IMR-90 (cell line): Measurements from ENCODE around the gene TYSND1. TPM values are rescaled to one million over a fixed set of nuclear protein-coding genes. Genes with fewer than 3 reads are reported as not detected.

Experiments
- ATAC-seq: fragments of 200-7000 bp; cut with Tn5 transposase; 2 replicates; pipeline ENCODE4 v1.9.1; 2020; ENCODE audit warnings: low read depth, mild to moderate bottlenecking, moderate library complexity
- BruUV-seq: library from RNA; stranded (reverse); fragments of 400-500 nt; replicated peaks from 2 replicates; lab custom pipeline; 2021; lab: Mats Ljungman, UMichigan
- CTCF ChIA-PET: fragments of 300-600 bp; formaldehyde crosslinking; extraction: SDS; loops from one replicate; lab custom pipeline; 2021; ENCODE audit warnings: antibody characterized with exemption; lab: Yijun Ruan, JAX
- POLR2A ChIA-PET: fragments of 300-600 bp; sonication (Branson Sonifier 250); formaldehyde crosslinking; loops from one replicate; lab custom pipeline; 2022; ENCODE audit warnings: antibody characterized with exemption; ENCODE audit not compliant: unreplicated experiment; lab: Charles Lee
- DNase-seq: peaks from one replicate; pipeline ENCODE4 v3.0.0; 2013
- H2AFZ ChIP-seq: replicated peaks from 2 replicates; pipeline ENCODE3; 2013; ENCODE audit warnings: low read length, mild to moderate bottlenecking; ENCODE audit not compliant: poor library complexity
- H2AK5ac ChIP-seq: 2 replicates; pipeline ENCODE4 v1.6.1; 2013; ENCODE audit warnings: low read depth, low read length, inconsistent platforms
- H2AK9ac ChIP-seq: replicated peaks from 2 replicates; pipeline ENCODE3; 2013; ENCODE audit warnings: mild to moderate bottlenecking, low read depth, low read length, moderate library complexity; ENCODE audit not compliant: poor library complexity
- H2BK120ac ChIP-seq: 2 replicates; pipeline ENCODE4 v1.6.1; 2013; ENCODE audit warnings: low read depth, low read length, inconsistent platforms
- H2BK15ac ChIP-seq: 3 replicates; pipeline ENCODE4 v1.6.1; 2013; ENCODE audit warnings: low read depth, low read length, inconsistent platforms
- H2BK20ac ChIP-seq: 2 replicates; pipeline ENCODE4 v1.6.1; 2013; ENCODE audit warnings: low read depth, mild to moderate bottlenecking, inconsistent platforms, low read length, moderate library complexity
- H2BK5ac ChIP-seq: 2 replicates; pipeline ENCODE4 v1.6.1; 2013; ENCODE audit warnings: mild to moderate bottlenecking, low read depth, low read length, inconsistent platforms; ENCODE audit not compliant: poor library complexity, severe bottlenecking
- H3K14ac ChIP-seq: replicated peaks from 2 replicates; pipeline ENCODE4 v1.6.1; 2013; ENCODE audit warnings: low read depth, low read length, inconsistent platforms
- H3K18ac ChIP-seq: 2 replicates; pipeline ENCODE4 v1.6.1; 2013; ENCODE audit warnings: low read depth, low read length, control low read depth
- H3K23ac ChIP-seq: 2 replicates; pipeline ENCODE4 v1.6.1; 2013; ENCODE audit warnings: low read depth, low read length, inconsistent platforms
- H3K27ac ChIP-seq: 2 replicates; pipeline ENCODE4 v1.5.1; 2013; ENCODE audit warnings: mild to moderate bottlenecking, control low read depth, low read length; ENCODE audit not compliant: insufficient read depth
- H3K27me3 ChIP-seq: 2 replicates; pipeline ENCODE4 v1.6.1; 2013; ENCODE audit warnings: low read length; ENCODE audit not compliant: control insufficient read depth, insufficient read depth
- H3K36me3 ChIP-seq: 2 replicates; pipeline ENCODE4 v1.6.1; 2013; ENCODE audit warnings: low read length, mixed read lengths; ENCODE audit not compliant: control insufficient read depth, insufficient read depth
- H3K4ac ChIP-seq: 2 replicates; pipeline ENCODE4 v1.6.1; 2013; ENCODE audit warnings: low read depth, low read length, inconsistent platforms
- H3K4me1 ChIP-seq: 2 replicates; pipeline ENCODE4 v1.6.1; 2013; ENCODE audit warnings: low read length, mixed read lengths; ENCODE audit not compliant: control insufficient read depth, insufficient read depth
- H3K4me2 ChIP-seq: 2 replicates; pipeline ENCODE4 v1.6.1; 2013; ENCODE audit warnings: low read depth, mild to moderate bottlenecking, control low read depth, low read length, moderate library complexity
- H3K4me3 ChIP-seq: 2 replicates; pipeline ENCODE4 v1.5.1; 2013; ENCODE audit warnings: low read depth, mild to moderate bottlenecking, control low read depth, low read length, moderate library complexity; ENCODE audit not compliant: insufficient read depth
- H3K56ac ChIP-seq: 2 replicates; pipeline ENCODE4 v1.6.1; 2013; ENCODE audit warnings: low read length, inconsistent platforms; ENCODE audit not compliant: insufficient read depth; ENCODE audit errors: extremely low read depth
- H3K79me1 ChIP-seq, 2 experiments: 2 replicates each; pipeline ENCODE4 v1.6.1; 2013; ENCODE audit warnings: low read length in 2 of 2, inconsistent platforms in 1 of 2, low read depth in 1 of 2
- H3K9ac ChIP-seq: 2 replicates; pipeline ENCODE4 v1.6.1; 2013; ENCODE audit warnings: low read depth, low read length, control low read depth
- H3K9me1 ChIP-seq: 2 replicates; pipeline ENCODE4 v1.6.1; 2013; ENCODE audit warnings: low read length, inconsistent platforms; ENCODE audit not compliant: insufficient read depth
- H3K9me3 ChIP-seq: 2 replicates; pipeline ENCODE4 v1.6.1; 2013; ENCODE audit warnings: low read length; ENCODE audit not compliant: control insufficient read depth, insufficient read depth
- H4K20me1 ChIP-seq: 2 replicates; pipeline ENCODE4 v1.6.1; 2013; ENCODE audit warnings: low read length, inconsistent platforms; ENCODE audit not compliant: insufficient read depth
- H4K5ac ChIP-seq: 2 replicates; pipeline ENCODE4 v1.6.1; 2013; ENCODE audit warnings: mild to moderate bottlenecking, low read depth, low read length, control low read depth
- H4K8ac ChIP-seq, 2 experiments: 2 replicates each; pipeline ENCODE4 v1.6.1; 2013; ENCODE audit warnings: low read depth in 2 of 2, low read length in 2 of 2, control low read depth in 1 of 2, inconsistent platforms in 1 of 2
- H4K91ac ChIP-seq: 2 replicates; pipeline ENCODE4 v1.6.1; 2013; ENCODE audit warnings: low read depth, low read length, inconsistent platforms; ENCODE audit not compliant: insufficient read depth
- BHLHE40 ChIP-seq: fragments of 150-350 bp; IDR thresholded peaks from 2 replicates; pipeline ENCODE4 v1.6.1; 2016; ENCODE audit warnings: mild to moderate bottlenecking, low read depth, low read length
- CHD1 ChIP-seq: IDR thresholded peaks from 2 replicates; pipeline ENCODE4 v1.6.1; 2012; ENCODE audit warnings: low read depth, low read length, improper control_type of control experiment
- FOS ChIP-seq: fragments of 150-350 bp; IDR thresholded peaks from 2 replicates; pipeline ENCODE4 v1.6.1; 2016; ENCODE audit warnings: low read depth, low read length
- MAFK ChIP-seq: IDR thresholded peaks from 2 replicates; pipeline ENCODE4 v1.6.1; 2012; ENCODE audit warnings: low read depth, low read length, improper control_type of control experiment
- MXI1 ChIP-seq: IDR thresholded peaks from 2 replicates; pipeline ENCODE4 v1.6.1; 2012; ENCODE audit warnings: low read depth, mild to moderate bottlenecking, low read length, moderate library complexity, borderline replicate concordance
- POLR2A ChIP-seq: IDR thresholded peaks from 2 replicates; pipeline ENCODE4 v1.6.1; 2012; ENCODE audit warnings: mild to moderate bottlenecking, low read depth, low read length
- RAD21 ChIP-seq: IDR thresholded peaks from 2 replicates; pipeline ENCODE4 v1.6.1; 2012; ENCODE audit warnings: low read length, improper control_type of control experiment
- RCOR1 ChIP-seq: IDR thresholded peaks from 2 replicates; pipeline ENCODE4 v1.6.1; 2012; ENCODE audit warnings: mild to moderate bottlenecking, low read length, improper control_type of control experiment; ENCODE audit not compliant: insufficient replicate concordance
- SMC3 ChIP-seq: fragments of 150-350 bp; IDR thresholded peaks from 2 replicates; pipeline ENCODE4 v1.6.1; 2016; ENCODE audit warnings: low read depth, mild to moderate bottlenecking, antibody characterized with exemption, low read length, moderate library complexity
- WGBS, 2 experiments: methylation state at CpG; one replicate each; pipeline versions ENCODE4 v1.1.5 to v1.1.7; 2013; ENCODE audit warnings: missing lambda C conversion rate in 2 of 2; ENCODE audit not compliant: insufficient read length in 1 of 2; ENCODE audit errors: extremely low coverage in 2 of 2; 5-methylcytosine and 5-hydroxymethylcytosine counted together
- dilution Hi-C: fragments of 300-500 bp; cut with HindIII; formaldehyde crosslinking; loops from one replicate; pipeline ENCODE4 v1.14.3; 2018; ENCODE audit warnings: low sequenced_read_pairs; ENCODE audit not compliant: unreplicated experiment
- in situ Hi-C: fragments of 300-500 bp; cut with MboI; formaldehyde crosslinking; loops from 3 replicates; pipeline ENCODE4 v1.14.3; 2019; ENCODE audit warnings: low sequenced_read_pairs, inconsistent platforms, mixed read lengths
- intact Hi-C: fragments of 100-400 bp; cut with micrococcal nuclease; formaldehyde crosslinking; loops from 2 replicates; pipeline ENCODE4 v1.10.0; 2022
- polyA plus RNA-seq, 3 experiments: library from polyadenylated mRNA; depleted of rRNA; stranded (reverse); fragments of >200 nt; gene quantifications; 2 replicates each; pipeline ENCODE4 v1.2.3, GENCODE V29; 2012; ENCODE audit warnings: low replicate concordance in 1 of 3
- total RNA-seq: library from RNA; depleted of rRNA; stranded (reverse); fragments of >200 nt; gene quantifications from 2 replicates; pipeline ENCODE4 v1.2.3, GENCODE V29; 2012
- TF ChIP-seq, protein P1 (sequence below): conservative IDR thresholded peaks from 2 replicates; pipeline ENCODE4 v1.5.1; 2012; ENCODE audit warnings: mild to moderate bottlenecking, low read depth, low read length, improper control_type of control experiment
- TF ChIP-seq, protein P2 (sequence below): fragments of 150-350 bp; IDR thresholded peaks from 2 replicates; pipeline ENCODE4 v1.6.1; 2017; ENCODE audit warnings: mild to moderate bottlenecking, antibody characterized with exemption, low read length, low read depth
- TF ChIP-seq, protein P3 (sequence below): fragments of 150-350 bp; IDR thresholded peaks from 2 replicates; pipeline ENCODE4 v1.6.1; 2016; ENCODE audit warnings: low read depth, mild to moderate bottlenecking, low read length, moderate library complexity, borderline replicate concordance

Gene TYSND1
- total and polyA plus RNA-seq, 2 of the 4 experiments (the other 2 are of a cell fraction) = 2.9 to 4.1 TPM

DNA sequence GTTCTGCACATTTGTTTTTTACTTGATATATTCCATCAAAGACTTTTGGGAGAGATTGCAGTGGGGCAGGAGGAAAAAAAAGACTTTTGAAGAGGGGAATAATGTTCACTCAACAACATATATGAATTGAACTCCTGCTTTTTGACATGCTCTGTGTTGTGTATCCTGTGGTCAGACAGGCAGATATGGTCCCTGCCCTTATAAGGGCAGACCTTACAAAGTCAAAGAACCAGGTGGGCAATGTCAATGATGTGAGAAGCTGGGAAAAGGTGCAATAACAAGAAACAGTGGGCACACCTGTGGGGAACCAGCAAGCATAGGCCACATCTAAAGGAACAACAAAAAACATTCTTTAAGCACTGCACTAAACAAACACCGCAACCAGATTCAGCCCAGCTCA, 22.1 kb downstream of the TYSND1 start:
- Histone ChIP-seq H2BK5ac (no peak overlapping the region), H3K4me2 (no peak overlapping the region), H3K4me3 (no peak overlapping the region), H3K18ac (no peak overlapping the region), H3K36me3 (peaks cover 32% of the 10 kb centered on the region), H3K56ac (no peak overlapping the region), H2AK5ac (no peak overlapping the region), H3K79me1 (peaks cover 14 to 27% of the 10 kb centered on the region in 2 experiments), H3K4me1 (no peaks in the 10 kb centered on the region; the same call in 1 of the 2 replicates), H3K9me1 (peaks cover 7% of the 10 kb centered on the region), H4K20me1 (0 out of 2 replicates have a peak, but pooled peaks cover 7% of the 10 kb centered on the region), H3K9me3 (0 out of 2 replicates have a peak, but pooled peaks cover 2% of the 10 kb centered on the region), H2BK120ac (no peak overlapping the region), H3K14ac (no peak overlapping the region), H4K8ac (no peak overlapping the region), H2AFZ (no peak overlapping the region), H2AK9ac (no peak overlapping the region), H3K27ac (no peak overlapping the region), H3K27me3 (no peaks in the 10 kb centered on the region), H3K23ac (no peak overlapping the region), H2BK15ac (no peak overlapping the region), H4K5ac (no peak overlapping the region), H4K91ac (no peak overlapping the region), H3K4ac (no peak overlapping the region), H2BK20ac (no peak overlapping the region), H3K9ac (no peak overlapping the region)
- WGBS, 2 experiments = no CpG with 5 or more reads among the region's 1 CpG
- ChIA-PET POLR2A (no interaction called here), CTCF (no interaction called here)
- in situ Hi-C loops (no loop called here), intact Hi-C loops (no loop called here), dilution Hi-C loops (no loop called here)
- no TSS peak for BruUV-seq
- ATAC-seq (no peak), DNase-seq (no peak)
- TF ChIP-seq RAD21 (no peak), SMC3 (no peak), POLR2A (no peak), RCOR1 (no peak), MXI1 (no peak), MAFK (no peak), BHLHE40 (no peak), CHD1 (no peak), FOS (no peak)
- TF ChIP-seq, protein P1, sequence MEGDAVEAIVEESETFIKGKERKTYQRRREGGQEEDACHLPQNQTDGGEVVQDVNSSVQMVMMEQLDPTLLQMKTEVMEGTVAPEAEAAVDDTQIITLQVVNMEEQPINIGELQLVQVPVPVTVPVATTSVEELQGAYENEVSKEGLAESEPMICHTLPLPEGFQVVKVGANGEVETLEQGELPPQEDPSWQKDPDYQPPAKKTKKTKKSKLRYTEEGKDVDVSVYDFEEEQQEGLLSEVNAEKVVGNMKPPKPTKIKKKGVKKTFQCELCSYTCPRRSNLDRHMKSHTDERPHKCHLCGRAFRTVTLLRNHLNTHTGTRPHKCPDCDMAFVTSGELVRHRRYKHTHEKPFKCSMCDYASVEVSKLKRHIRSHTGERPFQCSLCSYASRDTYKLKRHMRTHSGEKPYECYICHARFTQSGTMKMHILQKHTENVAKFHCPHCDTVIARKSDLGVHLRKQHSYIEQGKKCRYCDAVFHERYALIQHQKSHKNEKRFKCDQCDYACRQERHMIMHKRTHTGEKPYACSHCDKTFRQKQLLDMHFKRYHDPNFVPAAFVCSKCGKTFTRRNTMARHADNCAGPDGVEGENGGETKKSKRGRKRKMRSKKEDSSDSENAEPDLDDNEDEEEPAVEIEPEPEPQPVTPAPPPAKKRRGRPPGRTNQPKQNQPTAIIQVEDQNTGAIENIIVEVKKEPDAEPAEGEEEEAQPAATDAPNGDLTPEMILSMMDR = no peak
- TF ChIP-seq, protein P2, sequence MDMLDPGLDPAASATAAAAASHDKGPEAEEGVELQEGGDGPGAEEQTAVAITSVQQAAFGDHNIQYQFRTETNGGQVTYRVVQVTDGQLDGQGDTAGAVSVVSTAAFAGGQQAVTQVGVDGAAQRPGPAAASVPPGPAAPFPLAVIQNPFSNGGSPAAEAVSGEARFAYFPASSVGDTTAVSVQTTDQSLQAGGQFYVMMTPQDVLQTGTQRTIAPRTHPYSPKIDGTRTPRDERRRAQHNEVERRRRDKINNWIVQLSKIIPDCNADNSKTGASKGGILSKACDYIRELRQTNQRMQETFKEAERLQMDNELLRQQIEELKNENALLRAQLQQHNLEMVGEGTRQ = no peak
- TF ChIP-seq, protein P3, sequence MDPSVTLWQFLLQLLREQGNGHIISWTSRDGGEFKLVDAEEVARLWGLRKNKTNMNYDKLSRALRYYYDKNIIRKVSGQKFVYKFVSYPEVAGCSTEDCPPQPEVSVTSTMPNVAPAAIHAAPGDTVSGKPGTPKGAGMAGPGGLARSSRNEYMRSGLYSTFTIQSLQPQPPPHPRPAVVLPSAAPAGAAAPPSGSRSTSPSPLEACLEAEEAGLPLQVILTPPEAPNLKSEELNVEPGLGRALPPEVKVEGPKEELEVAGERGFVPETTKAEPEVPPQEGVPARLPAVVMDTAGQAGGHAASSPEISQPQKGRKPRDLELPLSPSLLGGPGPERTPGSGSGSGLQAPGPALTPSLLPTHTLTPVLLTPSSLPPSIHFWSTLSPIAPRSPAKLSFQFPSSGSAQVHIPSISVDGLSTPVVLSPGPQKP = no peak
